Urothelium cell line (cell line): ENCODE data around the gene ZNF684.
"Not testable (repeated sequence)": the region's sequence is repeated elsewhere in the genome, so short reads cannot be mapped to it uniquely, and the experiment has no call there.

Experiments
- DNase-seq: peaks from one replicate; pipeline ENCODE4 v3.0.0; 2011; ENCODE audit warnings: low spot score, mixed read lengths
- FAIRE-seq: peaks from 2 replicates; lab custom pipeline; 2011; peaks lifted over from hg19 to GRCh38; lab: Jason Lieb, UNC

ZNF684 gene

GRCh38 chr1:40567825-40568224 is 36.4 kb downstream of the ZNF684 start:
- no peak for FAIRE-seq
- no peak for DNase-seq

- FAIRE-seq, DNase-seq: not testable (repeated sequence)
Measured at GRCh38 chr1:40574805-40575204, 43.4 kb downstream of the ZNF684 start.

DNA sequence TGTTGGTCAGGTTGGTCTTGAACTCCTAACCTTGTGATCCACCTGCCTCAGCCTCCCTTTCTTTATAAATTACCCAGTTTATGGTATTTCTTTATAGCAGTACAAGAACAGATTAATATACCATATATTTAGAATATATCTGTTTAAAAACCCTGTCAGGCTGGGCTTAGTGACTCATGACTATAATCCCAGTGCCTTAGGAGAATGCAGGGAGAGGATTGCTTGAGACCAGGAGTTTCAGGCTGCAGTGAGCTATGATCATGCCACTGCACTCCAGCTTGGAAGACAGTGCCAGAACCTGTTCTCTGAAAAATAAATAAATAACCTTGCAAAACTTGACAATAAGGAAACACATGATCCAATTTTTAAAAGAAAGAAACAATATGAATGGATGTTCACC is 43.9 kb downstream of the ZNF684 start:
- DNase-seq (no peak), FAIRE-seq (no peak)

- FAIRE-seq: no peak
Measured at GRCh38 chr1:40582116-40582515, 50.7 kb downstream of the ZNF684 start.

GRCh38 chr1:40583980-40584379 is 52.5 kb downstream of the ZNF684 start:
- FAIRE-seq (no peak), DNase-seq (no peak)

More at GRCh38 chr1:40582116-40582515, 50.7 kb downstream of the ZNF684 start:
- no peak for DNase-seq

DNA sequence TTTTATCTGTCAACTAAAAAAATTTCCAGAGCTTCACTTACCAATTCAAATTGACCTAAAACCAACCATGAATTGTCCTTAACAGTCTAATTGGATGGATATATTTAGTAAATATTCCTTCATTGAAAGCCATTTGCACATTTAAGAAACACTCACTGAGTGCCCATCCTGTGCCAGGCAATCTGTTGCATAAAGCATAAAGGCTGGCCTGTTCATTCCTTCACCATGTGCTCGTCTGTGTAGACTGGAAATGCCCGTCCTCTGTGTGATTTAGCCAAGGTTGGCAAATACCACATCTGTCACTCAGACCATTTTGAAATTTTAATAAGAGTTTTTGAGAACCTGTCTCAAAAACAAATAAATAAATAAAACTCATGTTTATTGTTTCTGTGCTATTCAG is 57.1 kb downstream of the ZNF684 start:
- no peak for DNase-seq
- no peak for FAIRE-seq

- FAIRE-seq: no peak
- DNase-seq: no peak
Measured at GRCh38 chr1:40592107-40592803, 60.8 kb downstream of the ZNF684 start.

DNA sequence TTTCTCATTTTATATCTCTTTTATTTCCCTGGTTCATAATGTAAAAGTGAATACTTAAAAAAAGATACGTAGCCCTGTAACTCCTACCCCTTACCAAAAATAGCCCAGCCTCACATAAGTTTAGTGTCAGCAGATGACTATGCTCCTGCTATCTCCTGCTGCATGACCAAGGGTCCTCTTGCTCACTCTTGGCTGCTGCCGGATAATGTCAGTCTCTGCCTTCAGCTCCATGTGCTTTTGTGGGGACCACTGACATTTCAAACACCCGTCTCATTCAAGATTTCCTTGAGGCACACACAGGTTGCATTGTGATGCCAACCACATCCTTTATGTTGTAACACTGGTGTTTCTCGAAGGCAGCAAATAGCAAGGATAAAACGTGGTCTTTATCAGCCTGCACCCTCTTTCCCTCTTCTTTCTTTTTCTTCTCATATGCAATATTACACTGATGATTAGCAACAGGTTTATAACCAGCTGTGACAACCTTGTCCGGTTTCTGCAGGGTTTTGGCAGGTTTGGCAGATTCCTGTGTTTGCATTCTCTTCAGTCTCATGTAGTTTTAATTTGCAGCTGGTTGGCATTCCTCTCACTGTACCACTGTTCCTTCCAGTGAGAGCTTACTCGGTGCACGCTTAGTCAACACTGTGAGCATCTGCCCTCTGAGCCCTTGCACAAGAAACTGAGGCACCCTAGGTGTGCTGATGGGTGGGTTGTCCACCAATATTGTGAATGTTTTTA is 62.2 kb downstream of the ZNF684 start:
- FAIRE-seq: no peak

GRCh38 chr1:40594187-40594531 is 62.7 kb downstream of the ZNF684 start:
- FAIRE-seq (no peak), DNase-seq (no peak)

More for the DNA sequence above, 62.2 kb downstream of the ZNF684 start:
- DNase-seq: no peak

- DNase-seq (no peak), FAIRE-seq (no peak)
Measured at GRCh38 chr1:40595623-40596022, 64.2 kb downstream of the ZNF684 start.
